Nucleus accumbens (tissue), 56 donors: Measurements from ENCODE around the gene FAM162A.
"Not testable (repeated sequence)": the region's sequence is repeated elsewhere in the genome, so short reads cannot be mapped to it uniquely, and the experiment has no call there.

Experiments
- DNase-seq, 56 donors: peaks; one replicate each; lab custom pipeline; 2025; lab: John Stamatoyannopoulos, UW

FAM162A gene

DNA sequence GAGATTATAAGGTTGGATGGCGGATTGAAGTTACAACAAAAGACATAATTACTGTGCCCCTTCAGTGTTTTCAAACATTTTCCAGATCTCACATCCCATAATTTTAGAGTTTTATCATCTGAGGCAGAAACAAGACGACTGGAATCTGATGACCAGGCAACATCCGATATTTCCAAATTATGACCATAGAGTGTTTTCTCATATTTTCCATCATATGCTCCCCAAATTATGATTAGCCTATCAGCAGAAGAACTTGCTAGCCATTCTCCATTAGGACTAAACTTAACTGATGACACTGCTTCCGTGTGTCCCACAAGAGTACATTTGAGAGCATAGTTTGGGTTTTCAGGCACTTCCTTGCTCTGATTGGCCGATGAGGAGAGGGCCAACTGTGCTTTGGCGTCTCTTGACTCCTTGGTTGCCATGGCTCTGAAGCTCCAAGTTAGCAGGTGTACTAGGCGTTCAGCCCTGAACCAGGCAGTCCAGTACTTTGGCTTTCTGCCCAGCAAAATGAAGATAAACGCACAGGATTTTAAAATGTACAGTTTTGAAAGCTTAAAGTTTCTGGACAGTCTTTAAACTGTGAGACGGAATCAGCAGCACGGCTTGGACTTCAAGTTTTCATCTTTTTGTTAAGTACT is 31.2 kb downstream of the FAM162A start:
- no peak for DNase-seq

DNA sequence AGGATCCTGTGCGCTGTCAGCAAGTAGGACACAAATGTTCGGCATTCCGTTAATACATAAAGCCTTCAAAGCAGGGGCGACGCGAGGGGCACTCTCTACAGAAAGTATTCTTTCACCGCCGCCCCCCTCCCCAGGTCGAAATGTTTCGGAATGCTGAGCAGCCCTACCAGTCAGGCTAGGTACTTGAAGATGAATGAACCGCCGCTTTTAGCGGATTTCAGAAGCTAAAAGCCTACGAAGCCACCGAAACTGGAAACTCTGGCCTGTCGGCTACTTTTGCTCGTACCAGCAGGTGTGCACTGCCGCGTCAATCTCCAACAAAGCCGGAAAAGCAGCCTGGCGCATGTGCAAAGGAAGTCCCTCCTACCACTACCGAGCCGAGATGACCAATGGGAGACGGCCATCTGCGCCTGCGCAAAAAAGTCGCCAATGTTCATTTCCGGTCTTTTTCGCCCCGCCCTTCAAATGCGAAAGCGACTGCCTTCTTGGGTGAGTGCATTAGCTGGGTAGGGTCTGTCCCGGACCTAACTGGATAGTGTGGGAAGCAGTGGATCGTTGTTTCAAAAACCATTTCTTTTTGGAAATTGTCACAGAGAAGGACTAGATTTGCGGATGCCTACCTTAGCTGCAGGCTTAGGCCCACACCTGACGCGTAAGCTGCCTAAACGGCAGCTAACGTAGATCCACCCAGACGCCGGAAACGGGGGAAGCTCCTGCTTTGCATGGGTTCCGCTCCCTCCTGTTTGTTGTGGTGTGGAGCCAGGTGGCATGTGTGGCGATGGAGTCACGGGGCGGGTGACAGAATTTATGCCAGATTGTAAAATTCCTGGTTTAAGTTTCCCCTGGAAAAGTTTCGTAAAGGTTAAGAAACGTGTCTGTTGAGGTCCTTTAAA is 32.0 kb downstream of the FAM162A start, which contains the start of gene WDR5B:
TSS of gene WDR5B (minus strand) at position 301 of the 893 bp plus-strand sequence. CDS start 534 bp downstream, outside the sequence.
- no peak for DNase-seq

DNA sequence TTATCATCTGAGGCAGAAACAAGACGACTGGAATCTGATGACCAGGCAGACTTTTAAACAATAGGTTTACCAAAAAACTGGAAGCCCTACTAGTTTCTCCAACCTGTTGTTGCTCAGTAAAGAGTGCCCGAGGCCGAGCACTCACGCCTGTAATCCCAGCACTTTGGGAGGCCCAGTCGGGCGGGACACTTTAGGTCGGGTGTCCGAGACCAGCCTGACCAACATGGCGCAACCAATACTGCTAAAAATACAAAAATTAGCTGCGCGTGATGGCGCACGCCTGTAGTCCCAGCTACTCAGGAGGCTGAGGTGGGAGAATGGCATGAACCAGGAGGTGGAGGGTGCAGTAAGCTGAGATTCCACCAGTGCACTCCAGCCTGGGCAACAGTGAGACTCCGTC is 33.0 kb downstream of the FAM162A start:
- DNase-seq = no peak

DNA sequence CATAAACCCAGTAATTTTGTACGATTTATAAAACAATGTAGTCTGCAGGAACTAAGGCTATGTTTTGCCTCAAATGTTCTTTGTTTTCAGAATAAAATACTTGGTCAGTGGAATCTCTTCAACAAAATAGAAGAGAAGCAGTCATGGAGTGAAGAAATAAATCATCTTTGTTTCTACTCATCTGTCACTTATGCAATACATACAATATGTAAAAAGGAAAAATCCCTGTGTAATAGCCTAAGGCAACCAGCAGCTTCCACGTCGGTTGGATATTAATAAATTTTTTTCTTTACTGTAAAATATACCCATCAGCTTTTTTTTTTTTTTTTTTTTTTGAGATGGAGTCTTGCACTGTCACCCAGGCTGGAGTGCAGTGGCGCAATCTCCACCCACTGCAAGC is 37.1 kb downstream of the FAM162A start:
- no peak for DNase-seq

DNA sequence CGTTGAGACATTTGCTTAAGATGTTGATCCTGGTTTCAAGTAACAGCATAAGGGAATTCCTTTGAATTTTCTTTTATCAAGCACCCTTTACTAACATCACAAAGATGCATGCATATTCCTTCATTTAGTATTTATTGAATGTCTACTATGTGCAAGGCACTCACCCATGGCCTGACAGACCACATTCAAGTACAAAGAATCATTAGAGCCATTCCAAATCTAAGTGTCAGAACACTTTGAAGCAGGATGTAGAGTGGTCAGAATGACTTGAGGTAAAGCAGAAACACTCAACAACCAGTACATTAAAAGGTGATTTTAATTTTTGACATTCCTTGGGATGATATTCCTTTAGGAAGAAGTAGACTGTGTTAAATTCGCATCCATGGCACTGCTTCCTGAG is 37.9 kb downstream of the FAM162A start:
- DNase-seq = no peak

DNA sequence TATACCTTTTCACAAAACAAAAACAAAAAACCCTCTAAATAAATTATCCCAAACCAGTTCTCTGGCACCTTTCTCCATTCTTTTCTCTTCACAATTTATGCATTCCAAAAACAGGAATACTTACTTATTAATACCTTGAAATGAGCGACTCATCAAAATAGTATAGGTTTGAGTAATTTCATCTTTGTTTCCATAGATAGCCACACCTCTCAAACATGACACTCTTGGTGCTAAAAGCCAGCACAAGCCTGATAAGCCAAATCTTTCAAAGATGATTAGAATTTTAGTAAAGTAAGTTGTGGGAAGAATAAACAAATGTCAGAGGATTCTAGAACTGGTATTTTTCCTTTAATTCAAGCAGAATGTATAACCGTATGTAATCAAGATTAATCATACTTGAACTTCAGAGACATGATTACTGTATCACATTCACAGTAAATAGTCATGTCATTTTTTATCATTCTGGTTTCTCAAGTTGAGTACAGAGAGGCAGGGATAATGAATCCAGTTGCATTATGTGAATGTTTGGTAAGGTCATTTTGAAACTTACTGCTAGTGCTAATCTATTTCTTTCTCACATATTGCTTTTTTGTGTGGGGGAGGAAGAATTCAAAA is 44.0 kb downstream of the FAM162A start:
- no peak for DNase-seq

DNA sequence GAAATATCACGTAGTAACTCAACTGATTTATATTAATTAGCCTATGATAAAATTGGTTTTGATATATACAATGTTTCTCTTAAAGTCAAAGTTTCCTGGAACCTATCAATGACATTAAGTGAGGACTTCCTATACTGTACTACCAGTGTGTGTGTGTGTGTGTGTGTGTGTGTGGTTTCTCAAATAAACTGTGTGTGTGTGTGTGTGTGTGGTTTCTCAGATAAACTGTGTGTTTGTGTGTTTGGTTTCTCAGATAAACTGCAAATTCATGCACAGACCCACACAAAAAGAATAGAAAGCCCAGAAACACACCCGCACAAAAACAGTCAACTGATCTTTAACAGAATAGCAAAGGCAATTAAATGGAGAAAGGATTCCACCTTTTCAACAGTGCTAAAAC is 46.4 kb downstream of the FAM162A start:
- no peak for DNase-seq

DNA sequence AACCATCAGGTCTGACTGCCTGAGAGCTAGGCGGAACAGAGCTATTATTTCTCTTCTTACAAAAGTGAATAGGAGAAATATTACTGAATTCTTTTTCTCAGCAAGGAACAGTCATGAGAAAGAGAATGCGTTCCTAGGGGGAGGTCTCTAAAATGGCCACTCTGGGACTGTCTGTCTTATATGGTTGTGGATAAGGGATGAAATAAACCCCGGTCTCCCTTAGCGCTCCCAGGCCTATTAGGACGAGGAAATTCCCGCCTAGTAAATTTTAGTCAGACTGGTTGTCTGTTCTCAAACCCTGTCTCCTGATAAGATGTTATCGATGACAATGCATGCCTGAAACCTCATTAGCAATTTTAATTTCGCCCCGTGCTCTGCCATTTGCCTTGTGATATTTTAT is 52.0 kb downstream of the FAM162A start:
- no peak for DNase-seq

DNA sequence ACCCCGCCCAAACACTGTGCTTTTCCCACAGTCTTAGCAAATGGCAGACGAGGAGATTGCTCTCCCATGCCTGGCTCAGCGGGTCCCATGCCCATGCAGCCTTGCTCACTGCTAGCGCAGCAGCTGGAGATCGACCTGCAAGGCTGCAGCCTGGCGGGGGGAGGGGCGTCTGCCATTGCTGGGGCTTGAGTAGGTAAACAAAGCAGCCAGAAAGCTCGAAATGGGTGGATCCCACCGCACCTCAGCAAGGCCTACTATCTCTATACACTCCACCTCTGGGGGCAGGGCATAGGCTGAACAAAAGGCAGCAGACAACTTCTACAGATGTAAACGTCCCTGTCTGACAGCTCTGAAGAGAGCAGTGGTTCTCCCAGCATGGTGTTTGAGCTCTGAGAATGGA is 59.1 kb downstream of the FAM162A start:
- DNase-seq = peak in 1 of 56 donors; percentile 0

DNA sequence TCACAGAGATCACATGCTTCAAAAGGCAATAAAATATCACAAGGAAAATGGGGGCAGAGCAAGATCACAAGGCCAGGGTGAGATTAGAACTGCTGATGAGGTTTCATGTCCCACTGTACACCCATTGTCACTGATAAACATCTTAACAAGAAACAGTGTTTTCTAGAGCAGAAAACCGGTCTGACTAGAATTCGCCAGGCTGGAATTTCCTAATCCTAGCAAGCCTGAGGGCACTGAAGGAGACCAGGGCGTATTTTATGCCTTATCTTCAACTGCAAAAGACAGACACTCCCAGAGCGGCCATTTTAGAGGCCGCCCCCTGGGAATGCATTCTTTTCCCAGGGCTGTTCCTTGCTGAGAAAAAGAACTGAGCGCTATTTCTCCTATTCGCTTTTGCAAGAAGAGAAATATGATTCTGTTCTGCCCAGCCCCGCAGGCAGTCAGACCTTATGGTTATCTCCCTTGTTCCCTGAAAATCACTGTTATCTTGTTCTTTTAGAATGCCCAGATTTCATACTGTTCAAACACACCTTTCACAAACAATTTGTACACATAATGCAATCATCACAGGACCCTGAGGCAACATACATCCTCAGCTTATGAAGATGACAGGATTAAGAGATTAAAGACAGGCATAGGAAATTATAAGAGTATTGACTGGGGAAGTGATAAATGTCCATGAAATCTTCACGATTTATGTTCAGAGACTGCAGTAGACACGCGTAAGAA is 59.9 kb downstream of the FAM162A start:
- DNase-seq = not testable (repeated sequence)

DNA sequence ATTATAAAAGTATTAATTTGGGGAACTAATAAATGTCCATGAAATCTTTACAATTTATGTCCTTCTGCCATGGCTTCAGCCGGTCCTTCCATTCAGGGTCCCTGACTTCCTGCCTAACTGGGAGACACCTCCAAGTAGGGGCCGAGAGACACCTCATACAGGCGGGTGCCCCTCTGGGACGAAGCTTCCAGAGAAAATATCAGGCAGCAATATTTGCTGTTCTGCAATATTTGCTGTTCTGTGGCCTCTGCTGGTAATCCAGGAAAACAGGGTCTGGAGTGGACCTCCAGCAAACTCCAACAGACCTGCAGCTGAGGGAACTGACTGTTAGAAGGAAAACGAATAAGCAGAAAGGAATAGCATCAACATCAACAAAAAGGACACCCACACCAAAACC is 60.5 kb downstream of the FAM162A start:
- DNase-seq = not testable (repeated sequence)

DNA sequence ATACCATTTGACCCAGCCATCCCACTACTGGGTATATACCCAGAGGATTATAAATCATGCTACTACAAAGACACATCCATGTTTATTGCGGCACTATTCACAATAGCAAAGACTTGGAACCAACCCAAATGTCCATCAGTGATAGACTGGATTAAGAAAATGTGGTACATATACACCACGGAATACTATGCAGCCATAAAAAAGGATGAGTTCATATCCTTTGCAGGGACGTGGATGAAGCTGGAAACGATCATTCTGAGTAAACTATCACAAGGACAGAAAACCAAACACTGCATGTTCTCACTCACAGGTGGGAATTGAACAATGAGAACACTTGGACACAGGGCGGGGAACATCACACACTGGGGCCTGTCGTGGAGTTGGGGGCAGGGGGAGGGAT is 64.2 kb downstream of the FAM162A start:
- not testable (repeated sequence) for DNase-seq

DNA sequence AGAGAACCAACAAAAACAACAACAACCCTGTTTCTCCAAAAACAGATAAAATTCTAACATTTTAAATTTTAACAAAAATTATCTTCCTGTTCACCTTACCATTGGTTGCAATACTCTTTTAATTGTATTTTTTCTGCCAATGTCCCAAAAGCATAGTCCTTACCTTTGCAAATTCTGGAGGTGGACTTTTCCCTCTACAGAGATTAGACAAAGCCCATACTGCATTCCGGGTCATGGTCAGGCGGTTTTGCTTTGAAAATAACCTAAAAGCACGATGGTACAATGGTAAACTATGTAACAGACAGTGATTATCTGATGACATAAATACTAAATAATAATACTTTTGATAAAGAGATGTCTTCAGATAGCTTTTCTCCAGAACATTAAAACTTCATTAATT is 67.4 kb downstream of the FAM162A start:
- DNase-seq = no peak

DNA sequence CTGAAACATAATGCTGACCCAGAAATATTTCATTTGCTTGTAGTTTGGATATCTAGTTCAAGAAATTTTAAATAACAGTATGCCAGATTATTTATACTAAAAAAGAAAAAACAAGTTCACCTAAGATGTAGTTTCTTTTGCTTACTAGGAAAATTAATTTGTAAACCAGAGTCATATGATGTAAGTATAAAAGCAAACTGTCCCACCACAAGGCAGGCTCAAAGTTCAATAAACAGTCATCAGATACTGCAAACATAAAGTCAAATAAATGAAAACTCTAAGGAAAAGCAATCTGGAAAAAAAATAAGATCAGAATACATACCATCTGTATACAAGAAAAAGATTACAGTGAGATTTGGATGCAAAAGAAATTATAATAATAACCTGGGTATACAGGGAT is 72.1 kb downstream of the FAM162A start:
- no peak for DNase-seq

DNA sequence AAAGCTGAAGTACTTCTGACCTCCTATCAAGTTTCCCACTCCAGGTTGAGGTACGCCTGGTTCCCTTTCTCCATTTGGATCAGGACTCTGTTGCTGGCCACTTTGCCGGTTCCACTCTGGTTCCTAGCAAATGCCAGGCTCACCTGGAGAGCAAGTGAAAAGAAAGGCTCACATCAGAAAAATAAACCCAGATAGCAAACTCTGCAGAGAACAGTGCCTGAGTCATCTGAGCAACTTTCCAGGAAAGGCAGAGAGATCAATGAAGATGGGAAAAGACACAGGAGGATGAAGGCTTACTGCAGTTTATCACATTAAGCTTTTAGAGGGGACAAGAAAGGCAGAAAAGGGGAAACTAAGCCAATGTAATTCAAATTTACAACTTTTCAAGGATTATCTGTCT is 73.7 kb downstream of the FAM162A start:
- DNase-seq = no peak

DNA sequence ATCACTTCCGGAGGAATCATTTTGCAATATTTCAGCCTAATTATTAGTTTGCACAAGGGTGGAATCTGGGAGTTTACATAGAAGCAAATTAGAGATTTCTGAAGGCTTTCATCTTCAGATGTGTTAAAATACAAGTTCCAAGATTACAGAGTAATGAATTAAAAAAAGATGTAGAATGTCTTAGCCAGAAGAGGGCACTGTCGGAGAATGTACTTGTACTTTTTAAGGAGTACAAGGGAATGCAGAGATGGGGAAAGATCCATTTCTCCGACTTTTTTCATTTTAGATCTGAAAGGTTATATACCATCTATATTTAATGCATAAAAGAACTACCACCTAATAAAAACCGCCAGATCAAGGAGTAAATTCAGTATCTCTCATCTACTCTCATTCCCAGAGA is 75.0 kb downstream of the FAM162A start:
- no peak for DNase-seq

DNA sequence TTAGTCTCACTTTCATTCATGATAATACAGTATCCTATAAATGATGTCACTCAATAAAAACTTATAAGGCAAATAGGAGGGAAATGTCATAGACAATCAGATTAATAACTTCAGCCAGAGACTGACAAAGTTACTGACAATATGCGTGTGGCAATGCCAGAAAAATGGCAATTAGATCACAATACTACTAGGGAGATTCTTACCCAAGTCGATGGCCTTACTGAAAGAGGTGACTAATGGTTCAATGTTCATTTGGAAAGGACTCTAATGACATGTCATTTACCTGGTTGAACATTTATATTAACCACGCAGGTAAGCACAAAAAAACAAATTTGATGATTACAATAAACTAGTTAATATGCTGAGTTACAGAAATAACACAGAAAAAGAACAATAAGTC is 77.8 kb downstream of the FAM162A start:
- DNase-seq = no peak
